ENCODE data around the gene SORCS2.

Gene SORCS2

DNA sequence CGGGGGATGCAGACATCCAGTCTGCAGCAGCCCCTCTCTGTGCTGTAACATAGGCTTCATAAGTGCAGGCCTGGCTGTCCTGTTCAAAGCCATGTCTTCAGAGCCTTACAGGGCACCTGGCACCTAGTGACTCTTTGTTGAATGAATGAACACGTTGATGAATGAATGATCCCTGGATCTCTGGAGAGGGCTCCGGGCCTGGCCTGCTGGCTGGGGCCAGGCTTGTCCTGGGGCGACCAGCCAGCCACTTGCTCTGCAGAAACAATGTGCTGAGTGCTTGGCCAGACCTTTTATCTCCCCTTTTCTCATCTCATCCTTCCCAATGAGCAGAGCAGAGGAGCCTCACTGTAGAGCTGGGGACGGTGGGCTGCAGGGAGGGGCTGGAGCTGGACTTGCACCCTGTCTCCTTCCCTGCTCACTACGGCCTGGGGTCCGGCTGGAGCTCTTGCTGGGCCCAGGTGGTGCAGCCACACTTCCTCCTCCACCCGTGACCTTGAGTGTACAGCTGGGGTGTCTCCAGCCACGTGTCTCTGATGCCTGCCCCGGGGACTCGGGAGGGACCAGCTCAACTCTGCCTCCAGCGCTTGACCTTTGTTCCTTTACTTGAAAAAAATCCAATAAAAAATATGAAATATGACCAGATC, 164.5 kb downstream of the SORCS2 start:
- no peak for DNase-seq (ENCODE audit: low spot score)

- DNase-seq (ENCODE audit: low spot score) = no peak
Measured at GRCh38 chr4:7357323-7357722, 165.0 kb downstream of the SORCS2 start.

DNA sequence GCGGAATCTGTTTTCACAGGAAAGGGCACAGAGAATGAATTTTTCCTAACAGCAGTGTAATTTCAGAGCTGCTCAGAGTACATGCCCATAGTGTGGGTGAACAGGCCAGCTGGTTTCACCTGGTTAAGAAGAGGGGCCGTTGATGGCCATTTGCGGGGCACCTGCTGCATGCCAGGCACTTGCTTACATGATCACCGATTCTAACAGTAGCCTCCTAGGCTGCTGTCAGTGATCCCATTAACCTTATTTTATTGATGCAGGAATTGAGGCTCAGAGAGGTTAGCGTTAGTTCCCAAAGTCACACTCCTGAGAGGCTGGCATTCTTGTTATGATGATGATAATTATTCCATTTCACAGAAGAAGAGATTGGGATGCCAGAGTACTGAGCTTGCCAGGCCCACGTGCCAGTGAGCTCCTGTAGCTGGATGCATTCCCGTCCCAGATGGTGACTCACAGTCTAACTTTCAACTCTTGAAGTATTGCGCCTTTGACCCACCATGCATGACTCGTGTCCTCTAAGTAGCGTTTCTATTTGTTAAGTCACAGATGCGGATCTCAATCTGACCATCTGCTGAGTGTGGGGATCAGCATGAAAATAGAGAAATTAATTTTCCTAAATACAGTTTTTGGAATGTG, 165.9 kb downstream of the SORCS2 start:
- DNase-seq (ENCODE audit: low spot score) = peak; percentile 73

DNA sequence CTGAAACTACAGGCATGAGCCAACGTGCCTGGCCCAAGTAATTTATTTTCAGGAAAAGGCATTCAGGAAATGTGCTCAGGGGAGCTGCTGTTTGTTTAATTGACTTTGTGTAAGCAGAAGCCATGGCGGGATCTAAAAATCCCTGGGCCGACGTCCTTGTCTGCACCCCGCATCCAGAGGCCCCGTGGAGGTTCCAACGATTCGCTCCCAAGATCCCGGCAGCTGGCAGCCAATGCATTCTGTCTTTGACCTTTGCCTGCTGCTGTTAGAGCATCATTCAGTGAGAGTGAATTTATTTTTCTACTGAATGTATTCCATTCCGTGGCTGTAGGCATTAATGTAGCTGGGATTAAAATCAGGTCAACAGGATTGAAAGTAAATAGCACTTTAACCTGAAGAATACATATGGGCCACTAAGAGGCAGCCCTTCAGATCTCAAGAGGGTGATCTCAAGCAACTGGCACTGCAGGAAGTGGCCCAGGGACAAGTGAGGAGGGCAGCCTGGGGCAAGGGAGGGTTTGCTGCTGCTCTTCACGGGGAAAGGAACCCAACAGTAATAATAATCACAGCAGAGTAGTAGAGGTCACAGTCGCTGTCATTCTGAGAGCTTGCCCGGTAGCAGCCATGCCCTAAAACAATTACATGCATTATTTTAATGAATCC, 167.2 kb downstream of the SORCS2 start:
- DNase-seq (ENCODE audit: low spot score) = no peak

GRCh38 chr4:7360806-7361205, 168.5 kb downstream of the SORCS2 start:
- DNase-seq (ENCODE audit: low spot score) = no peak

DNA sequence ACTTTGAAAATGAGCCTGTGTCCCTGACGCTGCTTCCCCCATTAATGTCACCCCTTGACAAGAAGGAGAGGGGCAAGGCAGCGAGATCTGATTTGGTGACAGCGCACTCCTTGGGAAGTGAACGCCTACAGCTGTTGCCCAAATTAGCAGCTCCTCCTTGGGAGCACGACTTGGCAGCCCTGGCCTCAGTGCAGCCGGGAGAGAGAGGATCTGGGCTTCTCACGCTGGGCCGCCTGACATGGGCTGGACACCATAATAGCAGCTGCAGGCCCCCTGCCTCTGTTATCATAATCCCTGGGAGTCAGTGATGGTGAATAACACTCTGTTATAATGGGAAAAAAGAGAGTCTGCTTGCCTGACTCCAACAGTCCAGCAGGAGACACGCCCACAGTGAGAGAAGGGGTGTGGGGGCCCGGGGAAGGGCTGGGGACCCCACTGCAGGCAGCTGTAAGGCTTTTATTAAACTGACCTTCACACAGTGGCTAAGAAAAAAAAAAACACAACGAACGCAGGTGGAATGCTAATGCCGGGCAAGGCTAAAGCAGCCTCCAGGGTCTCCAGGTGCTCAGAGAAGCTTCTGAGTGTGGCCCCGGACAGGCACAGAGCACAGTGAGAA, 169.1 kb downstream of the SORCS2 start:
- DNase-seq (ENCODE audit: low spot score) = no peak

- DNase-seq (ENCODE audit: low spot score) = no peak
Measured at GRCh38 chr4:7362341-7362740, 170.0 kb downstream of the SORCS2 start.

DNA sequence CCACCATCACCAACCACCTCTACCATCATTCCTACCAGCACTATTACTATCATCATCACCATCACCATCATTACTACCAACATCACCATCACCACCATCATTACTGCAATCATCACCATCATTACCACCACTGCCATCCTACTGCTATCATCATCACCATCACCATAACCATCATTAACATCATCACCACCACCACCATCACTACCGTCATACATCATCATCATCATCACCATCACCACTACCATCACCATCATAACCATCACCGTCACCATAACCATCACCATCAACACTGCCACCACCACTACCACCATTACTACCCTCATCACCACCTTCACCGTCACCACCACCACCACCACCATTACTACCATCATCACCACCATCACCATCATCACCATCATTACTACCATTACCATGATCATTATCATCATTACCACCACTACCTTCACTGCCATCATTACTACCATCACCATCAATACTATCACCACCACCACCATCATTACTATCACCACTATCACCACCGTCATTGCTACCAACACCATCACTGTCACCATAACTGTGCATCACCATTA, 170.6 kb downstream of the SORCS2 start:
- no peak for DNase-seq (ENCODE audit: low spot score)

- DNase-seq (ENCODE audit: low spot score) = no peak
Measured at GRCh38 chr4:7364979-7365378, 172.6 kb downstream of the SORCS2 start.

DNA sequence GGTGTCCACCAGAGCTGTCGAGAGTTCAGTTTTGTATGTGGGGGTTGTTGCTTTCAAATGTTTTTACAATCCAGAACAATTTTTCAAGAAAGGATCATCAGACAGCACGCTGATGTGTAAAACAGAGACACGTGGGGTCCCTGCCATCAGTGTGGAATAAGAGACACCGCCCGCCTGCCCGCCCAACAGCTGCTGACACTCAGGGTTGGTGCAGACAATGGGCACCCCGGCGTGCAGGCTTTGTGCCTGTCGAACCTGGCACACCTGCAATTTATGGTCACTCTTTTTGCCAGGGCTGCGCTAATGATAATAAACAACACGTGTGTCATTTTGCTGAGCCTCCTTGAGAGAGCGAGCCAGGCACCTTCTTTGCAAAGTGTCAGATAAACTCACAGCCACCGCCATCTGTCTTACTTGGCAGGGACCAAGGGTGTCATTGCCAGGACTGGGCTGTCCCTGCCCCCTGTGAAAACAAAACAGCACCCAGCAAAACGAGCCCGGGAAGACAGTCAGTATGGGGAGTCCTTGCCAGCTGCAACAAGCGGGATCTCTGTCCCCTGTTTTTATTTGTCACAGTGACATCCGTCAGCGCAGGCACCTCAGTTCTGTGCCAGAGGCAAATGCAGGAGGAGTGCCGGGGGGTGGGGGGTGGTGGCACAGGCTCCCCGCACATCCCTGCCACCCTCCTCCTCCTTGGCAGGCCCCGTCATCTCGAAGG, 173.3 kb downstream of the SORCS2 start:
- peak; percentile 85 for DNase-seq (ENCODE audit: low spot score)

- no peak for DNase-seq (ENCODE audit: low spot score)
Measured at GRCh38 chr4:7366180-7366945, 174.0 kb downstream of the SORCS2 start.

GRCh38 chr4:7366954-7367353, 174.6 kb downstream of the SORCS2 start:
- DNase-seq (ENCODE audit: low spot score) = no peak

DNA sequence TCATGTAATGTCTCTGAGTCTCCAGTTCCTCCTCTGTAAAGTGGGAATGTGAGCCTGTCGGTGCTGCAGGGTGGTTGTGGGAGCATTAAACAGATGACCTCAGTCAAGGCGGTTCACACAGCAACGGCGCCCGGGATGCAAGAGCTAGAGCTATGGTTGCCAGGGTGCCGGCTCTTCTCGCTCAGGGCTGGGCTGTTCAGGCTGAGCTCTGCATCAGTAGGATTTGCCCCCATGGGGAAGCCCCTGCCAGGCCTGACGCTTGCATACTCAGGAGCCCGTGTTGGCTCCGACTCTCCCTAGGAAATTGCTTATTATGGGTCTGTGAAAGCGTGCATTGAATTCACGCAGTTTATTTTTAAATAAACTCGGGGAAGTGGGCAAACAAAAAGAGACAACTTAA, 175.1 kb downstream of the SORCS2 start:
- no peak for DNase-seq (ENCODE audit: low spot score)

- DNase-seq (ENCODE audit: low spot score) = no peak
Measured at GRCh38 chr4:7367864-7368277, 175.5 kb downstream of the SORCS2 start.

- no peak for DNase-seq (ENCODE audit: low spot score)
Measured at GRCh38 chr4:7368296-7368695, 176.0 kb downstream of the SORCS2 start.

- no peak for DNase-seq (ENCODE audit: low spot score)
Measured at GRCh38 chr4:7369511-7369910, 177.2 kb downstream of the SORCS2 start.

DNA sequence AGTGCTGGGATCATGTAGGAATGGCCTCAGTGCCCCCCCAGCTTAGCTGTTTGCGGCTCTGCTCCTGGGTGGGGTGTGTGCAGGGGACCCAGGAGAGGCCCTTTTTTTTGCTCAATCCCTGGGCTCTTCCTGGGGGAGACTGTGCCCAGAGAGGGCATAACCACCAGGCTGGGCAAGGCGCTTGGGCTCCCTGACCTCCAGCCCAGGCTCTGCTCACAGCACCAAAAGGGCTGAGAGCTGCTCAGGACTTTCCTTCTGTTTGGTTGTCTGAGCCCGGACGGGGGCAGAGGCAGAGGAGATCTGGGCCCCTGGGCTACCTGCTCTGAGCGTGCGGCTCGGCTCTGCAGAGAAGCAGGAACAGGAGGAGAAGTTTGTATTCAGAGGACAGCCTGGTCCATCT, 177.7 kb downstream of the SORCS2 start:
- DNase-seq (ENCODE audit: low spot score) = no peak

DNA sequence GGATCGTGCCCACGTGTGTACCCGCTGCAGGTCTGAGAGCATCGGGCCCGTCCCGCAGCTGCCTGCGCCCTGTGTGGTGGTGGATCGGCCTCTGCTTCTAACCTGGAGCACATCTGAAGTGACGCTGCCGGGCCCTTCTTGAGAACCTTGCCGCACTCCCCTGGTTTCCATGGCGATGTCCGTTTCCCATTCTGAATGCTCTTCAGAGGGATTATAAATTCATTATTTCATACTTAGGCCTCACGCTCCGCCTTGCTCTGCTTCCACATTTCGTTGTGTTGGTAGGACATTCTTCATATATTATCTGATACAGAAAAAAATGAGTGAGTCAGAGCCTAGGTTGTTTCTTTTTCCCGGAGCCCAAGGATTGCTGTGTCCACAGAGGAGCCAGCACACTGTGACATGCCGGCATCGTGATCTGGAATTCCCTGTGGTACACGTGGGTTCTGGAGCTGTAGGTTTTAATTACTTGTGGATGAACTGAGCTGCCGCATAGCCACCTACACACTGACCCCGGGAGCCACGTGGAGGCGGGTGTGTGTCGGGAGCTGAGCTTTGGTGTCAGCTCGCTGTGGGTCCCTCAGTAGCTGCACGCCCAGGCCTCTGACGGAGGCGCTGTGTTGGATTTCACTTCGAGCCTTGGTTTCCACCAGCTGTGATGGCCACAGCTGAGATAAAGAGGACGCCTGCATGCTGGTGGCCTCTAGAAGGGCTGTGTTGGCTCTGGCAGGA, 179.0 kb downstream of the SORCS2 start:
- no peak for DNase-seq (ENCODE audit: low spot score)

DNA sequence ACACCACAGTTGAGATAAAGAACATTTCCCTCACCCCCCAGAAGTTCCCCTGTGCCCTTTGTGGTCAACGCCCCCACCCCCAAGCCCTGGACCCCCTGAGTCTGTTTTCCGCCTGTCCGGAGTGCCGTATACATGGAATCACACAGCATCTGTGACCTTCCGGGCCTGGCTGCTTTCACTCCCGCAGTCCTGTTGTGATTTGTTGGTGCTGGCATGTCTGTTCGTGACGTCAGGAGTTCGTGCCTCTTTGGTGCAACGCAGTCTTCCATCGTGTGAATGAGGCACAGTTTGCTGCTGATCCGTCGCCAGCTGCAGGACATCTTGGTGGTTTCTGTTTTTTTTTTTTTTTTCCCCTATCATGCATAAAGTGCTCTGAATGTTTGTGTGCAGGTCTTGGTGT, 180.3 kb downstream of the SORCS2 start:
- no peak for DNase-seq (ENCODE audit: low spot score)

GRCh38 chr4:7374571-7374970, 182.2 kb downstream of the SORCS2 start:
- DNase-seq (ENCODE audit: low spot score) = no peak

- DNase-seq (ENCODE audit: low spot score) = peak; percentile 20
Measured at GRCh38 chr4:7375427-7375826, 183.1 kb downstream of the SORCS2 start.

Measured in cerebellar cortex (tissue), 1 donor.